Activated CD8-positive, alpha-beta T cell treated with anti-CD3 and anti-CD28 coated beads, Interleukin-2, amount 10 ng/mL, durations not matched to agents 7 days and 5 days (primary cell): ENCODE results near the gene PLD2. TPM values are rescaled to one million over a fixed set of nuclear protein-coding genes. Genes with fewer than 3 reads are reported as not detected.

Experiments
- ATAC-seq: fragments of 150-1000 bp; cut with Tn5 transposase; one replicate; pipeline ENCODE4 v1.10.0; 2021; ENCODE audit warnings: moderate library complexity
- CTCF ChIA-PET: fragments of 350-600 bp; sonication (Branson Sonifier 250); formaldehyde crosslinking; loops from one replicate; lab custom pipeline; 2021; ENCODE audit warnings: antibody characterized with exemption; lab: Charles Lee
- POLR2A ChIA-PET: fragments of 350-600 bp; sonication (Branson Sonifier 250); formaldehyde crosslinking; loops from one replicate; lab custom pipeline; 2021; ENCODE audit warnings: antibody characterized with exemption; lab: Charles Lee
- DNase-seq: peaks from one replicate; pipeline ENCODE4 v3.0.0-alpha.2; 2020
- H3K27ac Mint-ChIP-seq: one replicate; pipeline ENCODE4 v1.8.0; 2021; ENCODE audit warnings: mild to moderate bottlenecking, mixed read lengths
- H3K27me3 Mint-ChIP-seq: one replicate; pipeline ENCODE4 v1.8.0; 2021; ENCODE audit warnings: low read depth, mixed read lengths
- H3K36me3 Mint-ChIP-seq: one replicate; pipeline ENCODE4 v1.8.0; 2021; ENCODE audit warnings: low read depth, mixed read lengths
- H3K4me1 Mint-ChIP-seq: one replicate; pipeline ENCODE4 v1.8.0; 2021; ENCODE audit warnings: low read depth, mixed read lengths
- H3K4me3 Mint-ChIP-seq: one replicate; pipeline ENCODE4 v1.8.0; 2021; ENCODE audit warnings: mild to moderate bottlenecking, mixed read lengths
- H3K9me3 Mint-ChIP-seq: one replicate; pipeline ENCODE4 v1.8.0; 2022; ENCODE audit warnings: mixed read lengths; ENCODE audit not compliant: insufficient read depth
- total RNA-seq, 2 experiments: library from RNA; stranded (reverse); gene quantifications; one replicate each; pipeline ENCODE4 v1.2.3, GENCODE V29; 2021

The PLD2 gene
- total RNA-seq, 2 experiments from 2014 or later: 11.6 to 20.0 TPM

DNA sequence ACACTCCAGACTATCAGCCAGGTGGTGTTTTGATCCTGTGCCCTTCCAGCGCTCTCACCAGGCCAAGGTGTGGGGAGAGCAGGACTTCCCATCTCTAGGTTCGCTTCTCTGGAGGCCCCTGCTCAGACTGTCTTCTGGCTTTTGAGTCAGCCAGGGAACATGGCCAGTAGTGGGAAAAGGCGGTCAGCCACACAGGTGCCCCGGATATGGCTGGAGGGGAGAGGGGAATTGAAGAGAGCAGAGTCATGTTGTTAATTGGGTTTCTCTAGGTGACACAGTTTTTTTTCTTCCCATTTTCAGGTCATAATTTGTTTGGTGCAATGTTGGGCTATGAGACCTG lies 27.7 kb downstream of the PLD2 start:
- POLR2A ChIA-PET: interaction anchor here (1.0 kb wide), 1 partner anchor 123 kb away, joined by 4 read pairs; no protein-coding TSS in a partner anchor
- DNase-seq (no peak), ATAC-seq (no peak)
- peaks cover 41% of the 10 kb centered on the region for H3K4me1 Mint-ChIP-seq
- no peak overlapping the region for H3K27ac Mint-ChIP-seq
- no peaks in the 10 kb centered on the region for H3K9me3 Mint-ChIP-seq
- H3K36me3 Mint-ChIP-seq: peaks cover 13% of the 10 kb centered on the region
- no peaks in the 10 kb centered on the region for H3K27me3 Mint-ChIP-seq
- CTCF ChIA-PET: interaction anchor here (0.6 kb wide), 1 partner anchor 268 kb away, joined by 3 read pairs; no protein-coding TSS in a partner anchor
- peak overlapping the region; percentile 90 for H3K4me3 Mint-ChIP-seq

GRCh38 chr17:4836221-4836620 lies 29.3 kb downstream of the PLD2 start:
- H3K4me1 Mint-ChIP-seq: peaks cover 56% of the 10 kb centered on the region

DNA sequence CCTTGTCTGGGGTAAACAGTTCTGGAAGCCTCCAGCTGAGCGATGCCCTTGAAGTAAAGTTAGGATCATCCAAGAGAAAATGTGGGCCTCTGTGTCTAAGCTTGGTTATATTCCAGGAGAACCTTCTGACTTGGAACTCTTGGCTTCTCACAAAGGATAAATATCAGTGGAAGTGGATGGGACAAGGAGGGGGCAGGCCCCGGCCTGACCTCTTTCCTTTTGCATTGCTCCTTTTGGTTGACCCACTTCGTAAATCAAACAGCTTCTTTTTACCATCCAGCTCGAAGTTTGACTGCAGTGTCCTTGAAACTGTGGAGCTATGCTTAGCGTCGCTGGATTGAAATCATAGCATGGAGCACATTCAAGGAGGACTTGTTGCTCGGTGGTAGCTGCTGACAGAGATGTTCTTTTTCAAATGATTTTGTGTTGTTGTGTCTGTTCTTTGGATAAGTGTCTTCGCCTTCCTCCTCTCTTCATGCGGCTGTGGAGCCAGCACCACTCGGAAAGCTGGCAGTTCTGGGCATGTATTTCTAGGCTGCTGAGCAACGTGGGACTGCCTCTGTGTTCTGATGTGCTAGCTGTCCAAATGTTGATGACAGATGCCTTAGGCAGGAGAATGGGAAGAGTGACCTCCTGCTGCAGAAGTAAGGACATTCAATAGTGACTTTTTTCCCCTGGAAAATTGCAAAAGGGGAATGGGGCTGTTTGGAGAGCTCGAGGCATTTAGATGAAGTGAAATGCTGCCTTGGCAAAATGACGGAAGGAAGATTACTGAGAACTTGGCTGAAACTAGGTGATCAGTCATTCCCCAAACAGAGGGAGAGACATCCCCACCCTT lies 30.7 kb downstream of the PLD2 start:
- POLR2A ChIA-PET: interaction anchor here (0.8 kb wide), 1 partner anchor 30 kb away, joined by 4 read pairs; no protein-coding TSS in a partner anchor
- CTCF ChIA-PET: interaction anchor here (0.7 to 1.6 kb wide), 5 partner anchors 24 to 65 kb away, joined by 3 to 4 read pairs (median 3); partner anchors contain the start of gene CHRNE
- ATAC-seq (no peak), DNase-seq (no peak)
- H3K4me1 Mint-ChIP-seq: peaks cover 58% of the 10 kb centered on the region
- no peak overlapping the region for H3K4me3 Mint-ChIP-seq
- H3K27ac Mint-ChIP-seq: no peak overlapping the region
- no peaks in the 10 kb centered on the region for H3K27me3 Mint-ChIP-seq
- H3K36me3 Mint-ChIP-seq: peaks cover 16% of the 10 kb centered on the region
- H3K9me3 Mint-ChIP-seq: no peaks in the 10 kb centered on the region

More at GRCh38 chr17:4836221-4836620, 29.3 kb downstream of the PLD2 start:
- Mint-ChIP-seq H3K27ac (no peak overlapping the region), H3K9me3 (no peaks in the 10 kb centered on the region), H3K4me3 (no peak overlapping the region), H3K36me3 (peaks cover 16% of the 10 kb centered on the region), H3K27me3 (no peaks in the 10 kb centered on the region)
- ChIA-PET POLR2A (no interaction called here), CTCF (interaction anchor here (0.9 kb wide), 2 partner anchors 45 to 126 kb away, joined by 3 to 4 read pairs; partner anchors contain the start of gene ARRB2)
- ATAC-seq (no peak), DNase-seq (no peak)

DNA sequence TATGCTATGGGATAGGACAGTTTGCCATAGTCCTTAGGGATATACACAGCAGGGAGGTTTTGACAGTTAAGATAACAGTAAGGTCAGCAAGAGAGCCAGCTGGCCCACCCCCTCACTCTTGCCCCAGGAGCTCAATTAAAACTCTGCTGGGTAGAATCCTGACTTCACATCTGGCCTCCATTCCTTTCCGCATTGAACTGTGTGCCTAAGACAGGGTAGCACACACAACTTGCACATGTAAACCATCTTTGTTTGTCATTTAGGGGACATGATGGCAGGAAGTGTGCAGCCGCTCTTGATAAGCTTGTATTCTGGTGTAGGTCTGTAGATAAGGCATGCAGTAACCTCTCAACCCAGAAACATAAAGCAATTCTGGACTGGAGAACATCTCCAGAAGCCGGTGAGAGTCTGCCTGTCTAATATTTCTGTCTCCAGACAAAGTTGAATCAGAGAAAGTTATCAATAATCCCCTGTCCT lies 31.4 kb downstream of the PLD2 start:
- ChIA-PET CTCF (interaction anchor here (0.7 to 1.6 kb wide), 4 partner anchors 23 to 65 kb away, joined by 3 to 4 read pairs (median 4); partner anchors contain the start of gene CHRNE), POLR2A (no interaction called here)

GRCh38 chr17:4839221-4839620 lies 32.3 kb downstream of the PLD2 start:
- no peak overlapping the region for H3K4me3 Mint-ChIP-seq
- ChIA-PET CTCF (no interaction called here), POLR2A (no interaction called here)
- H3K27ac Mint-ChIP-seq: no peak overlapping the region
- no peaks in the 10 kb centered on the region for H3K9me3 Mint-ChIP-seq
- H3K36me3 Mint-ChIP-seq: peaks cover 10% of the 10 kb centered on the region
- peaks cover 51% of the 10 kb centered on the region for H3K4me1 Mint-ChIP-seq
- DNase-seq (no peak), ATAC-seq (no peak)
- H3K27me3 Mint-ChIP-seq: no peaks in the 10 kb centered on the region

More for the DNA sequence above, 31.4 kb downstream of the PLD2 start:
- Mint-ChIP-seq H3K9me3 (no peaks in the 10 kb centered on the region), H3K27ac (no peak overlapping the region), H3K36me3 (peaks cover 16% of the 10 kb centered on the region), H3K4me1 (peaks cover 56% of the 10 kb centered on the region), H3K27me3 (no peaks in the 10 kb centered on the region), H3K4me3 (no peak overlapping the region)
- no peak for ATAC-seq
- no peak for DNase-seq

DNA sequence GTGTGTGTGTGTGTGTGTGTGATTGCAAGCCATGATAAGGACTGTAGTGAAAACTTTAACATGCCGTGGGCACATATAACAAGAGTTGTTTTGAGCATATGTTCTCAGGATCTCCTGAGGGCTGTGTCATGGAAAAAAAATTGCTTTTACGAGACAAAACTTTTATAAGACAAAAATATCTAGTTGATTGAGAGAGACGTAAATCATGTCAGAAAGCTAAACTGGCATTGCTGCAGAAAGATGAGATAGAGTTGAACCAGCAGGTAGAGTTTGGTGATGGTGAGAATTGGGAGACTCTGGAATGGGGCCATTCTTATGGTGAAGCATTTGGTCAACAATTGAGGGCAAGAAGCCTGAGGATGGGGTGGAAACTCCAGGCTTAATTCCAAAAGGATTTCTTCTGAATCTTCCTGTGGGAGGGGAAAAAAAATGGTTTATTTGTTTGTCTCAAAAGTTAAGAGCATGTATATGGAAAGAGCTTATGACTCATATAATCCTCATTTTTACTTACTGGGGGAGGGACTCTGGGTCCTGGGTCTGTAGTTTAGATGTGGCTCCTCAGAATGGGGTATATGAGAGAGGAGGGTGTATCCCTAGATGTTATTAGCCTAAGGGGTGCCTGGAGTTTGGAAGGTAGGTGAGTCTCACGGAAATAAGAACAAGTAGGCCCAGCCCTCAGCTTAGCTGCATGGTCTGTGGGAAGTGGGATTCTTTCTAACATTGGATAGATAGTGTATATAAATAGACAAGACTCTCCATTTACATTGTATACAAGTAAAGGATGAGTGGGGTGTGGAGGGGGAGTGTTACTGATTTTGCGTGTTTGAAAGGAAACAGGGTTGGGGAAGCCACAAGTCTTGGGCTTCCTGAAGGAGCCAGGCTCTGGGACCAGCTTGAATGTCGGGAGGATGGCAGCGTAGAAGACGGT lies 33.3 kb downstream of the PLD2 start:
- ChIA-PET CTCF (interaction anchor here (0.8 to 1.2 kb wide), 3 partner anchors 50 to 69 kb away, joined by 3 to 5 read pairs (median 3); partner anchors contain the start of gene CHRNE), POLR2A (no interaction called here)
- no peak overlapping the region for H3K4me3 Mint-ChIP-seq
- H3K27ac Mint-ChIP-seq: no peak overlapping the region
- no peaks in the 10 kb centered on the region for H3K27me3 Mint-ChIP-seq
- DNase-seq (no peak), ATAC-seq (no peak)
- peaks cover 9% of the 10 kb centered on the region for H3K36me3 Mint-ChIP-seq
- no peaks in the 10 kb centered on the region for H3K9me3 Mint-ChIP-seq
- peaks cover 41% of the 10 kb centered on the region for H3K4me1 Mint-ChIP-seq

- H3K27ac Mint-ChIP-seq: no peak overlapping the region
- ATAC-seq (peak; percentile 60), DNase-seq (no peak)
- peaks cover 34% of the 10 kb centered on the region for H3K4me1 Mint-ChIP-seq
- H3K36me3 Mint-ChIP-seq: peaks cover 9% of the 10 kb centered on the region
- H3K9me3 Mint-ChIP-seq: no peaks in the 10 kb centered on the region
- H3K27me3 Mint-ChIP-seq: no peaks in the 10 kb centered on the region
- ChIA-PET CTCF (interaction anchor here (0.8 to 1.2 kb wide), 3 partner anchors 51 to 68 kb away, joined by 3 to 5 read pairs (median 3); partner anchors contain the start of gene CHRNE), POLR2A (no interaction called here)
- H3K4me3 Mint-ChIP-seq: no peak overlapping the region
Observed at GRCh38 chr17:4840893-4841242, 33.9 kb downstream of the PLD2 start.

- Mint-ChIP-seq H3K4me3 (no peak overlapping the region), H3K4me1 (peaks cover 26% of the 10 kb centered on the region), H3K36me3 (peaks cover 9% of the 10 kb centered on the region), H3K27me3 (no peaks in the 10 kb centered on the region), H3K9me3 (no peaks in the 10 kb centered on the region), H3K27ac (no peak overlapping the region)
- ATAC-seq (no peak), DNase-seq (no peak)
- ChIA-PET CTCF (no interaction called here), POLR2A (no interaction called here)
Observed at GRCh38 chr17:4842376-4842775, 35.4 kb downstream of the PLD2 start.

- DNase-seq (no peak), ATAC-seq (no peak)
- no peaks in the 10 kb centered on the region for H3K9me3 Mint-ChIP-seq
- peaks cover 6% of the 10 kb centered on the region for H3K36me3 Mint-ChIP-seq
- H3K27ac Mint-ChIP-seq: no peak overlapping the region
- peaks cover 26% of the 10 kb centered on the region for H3K4me1 Mint-ChIP-seq
- H3K4me3 Mint-ChIP-seq: no peak overlapping the region
- no peaks in the 10 kb centered on the region for H3K27me3 Mint-ChIP-seq
- ChIA-PET POLR2A (no interaction called here), CTCF (no interaction called here)
Observed at GRCh38 chr17:4843321-4844000, 36.5 kb downstream of the PLD2 start.

GRCh38 chr17:4845118-4845517 lies 38.2 kb downstream of the PLD2 start:
- H3K36me3 Mint-ChIP-seq: peaks cover 3% of the 10 kb centered on the region
- CTCF ChIA-PET: no interaction called here

More at GRCh38 chr17:4845118-4845517, 38.2 kb downstream of the PLD2 start:
- H3K9me3 Mint-ChIP-seq: no peaks in the 10 kb centered on the region
- DNase-seq: no peak
- H3K4me1 Mint-ChIP-seq: peaks cover 15% of the 10 kb centered on the region
- H3K27ac Mint-ChIP-seq: no peak overlapping the region
- POLR2A ChIA-PET: interaction anchor here (0.7 kb wide), 1 partner anchor 22 kb away, joined by 3 read pairs; no protein-coding TSS in a partner anchor
- H3K27me3 Mint-ChIP-seq: peaks cover 3% of the 10 kb centered on the region
- ATAC-seq: no peak
- no peak overlapping the region for H3K4me3 Mint-ChIP-seq
